Heart right ventricle (tissue), 16 donors: ENCODE data around the gene MS4A12. TPM values are rescaled to one million over a fixed set of nuclear protein-coding genes. Genes with fewer than 3 reads are reported as not detected.
"Not testable (repeated sequence)": the region's sequence is repeated elsewhere in the genome, so short reads cannot be mapped to it uniquely, and the experiment has no call there.

Experiments used
- ATAC-seq, 8 donors: fragments of 200-7000 bp; cut with Tn5 transposase; one replicate each; pipeline ENCODE4 v1.9.1; 2020; ENCODE audit warnings: mild to moderate bottlenecking in 8 of 8, moderate library complexity in 8 of 8, moderate number of reproducible peaks in 1 of 8
- DNase-seq, 2 donors: peaks; one replicate each; pipeline ENCODE4 v3.0.0-alpha.2; 2020
- H3K27ac ChIP-seq, 10 donors: fragments of 200-600 bp; sonication (generic) in 2 of 10; one replicate each; pipeline versions ENCODE4 v1.5.0 to v1.8.0; 2020 to 2022; ENCODE audit warnings: mild to moderate bottlenecking in 3 of 10
- H3K27me3 ChIP-seq, 7 donors: fragments of 200-600 bp; one replicate each; pipeline ENCODE4 v1.8.0; 2021 to 2022; ENCODE audit warnings: mild to moderate bottlenecking in 2 of 7
- H3K36me3 ChIP-seq, 9 donors: fragments of 200-600 bp; sonication (generic) in 1 of 9; one replicate each; pipeline versions ENCODE4 v1.5.0 to v1.8.0; 2020 to 2022; ENCODE audit warnings: mild to moderate bottlenecking in 2 of 9
- H3K4me1 ChIP-seq, 9 donors: fragments of 200-600 bp; sonication (generic) in 1 of 9; one replicate each; pipeline versions ENCODE4 v1.5.0 to v1.8.0; 2020 to 2022; ENCODE audit warnings: mild to moderate bottlenecking in 4 of 9
- H3K4me3 ChIP-seq, 10 donors: fragments of 200-600 bp; sonication (generic) in 2 of 10; one replicate each; pipeline versions ENCODE4 v1.5.0 to v1.8.0; 2020 to 2022; ENCODE audit warnings: mild to moderate bottlenecking in 7 of 10, moderate library complexity in 2 of 10
- H3K9me3 ChIP-seq, 11 donors: fragments of 200-600 bp in 10 of 11; sonication (generic) in 2 of 11; one replicate each; pipeline versions ENCODE4 v1.5.0 to v1.8.0; 2013 to 2022; ENCODE audit warnings: mild to moderate bottlenecking in 2 of 11, control low read depth in 1 of 11, moderate library complexity in 1 of 11
- CTCF ChIP-seq, 9 donors: fragments of 200-600 bp; sonication (generic) in 2 of 9; IDR thresholded peaks; one replicate each; pipeline versions ENCODE4 v1.5.0 to v1.8.0; 2021 to 2022; ENCODE audit warnings: antibody characterized with exemption in 9 of 9, mild to moderate bottlenecking in 5 of 9, moderate library complexity in 1 of 9
- WGBS, 2 donors: extraction: QIAGEN DNeasy Blood & Tissue Kit; methylation state at CpG; one replicate each; pipeline ENCODE4 v1.1.7; 2013; ENCODE audit warnings: inconsistent platforms in 1 of 2; 5-methylcytosine and 5-hydroxymethylcytosine counted together
- intact Hi-C, 10 donors: fragments of 100-400 bp; cut with DNase I; formaldehyde crosslinking; loops; one replicate each; pipeline versions ENCODE4 v1.11.1 to v1.14.2; 2022
- polyA plus RNA-seq, 2 donors: library from polyadenylated mRNA; stranded (reverse); fragments of 200-250 nt; gene quantifications; one replicate each; pipeline ENCODE4 v1.2.3, GENCODE V29; 2013
- total RNA-seq, 10 donors: library from RNA; stranded (reverse); fragmentation: NEBNext Ultra II Directional in 3 of 10; extraction: Animal tissue kit (Norgen Biotek cat#: 25700) in 3 of 10; gene quantifications; one replicate each; pipeline versions ENCODE4 v1.2.1 to v1.2.4, GENCODE V29; 2021 to 2023
- donor health status: Arrhythmogenic right ventricular cardiomyopathy.
- donor health status: ischemic (EF 13 %, LVEDD 7.1; RV severe dilation, severe dysfunction).
- donor health status: healthy with polysubstance abuse.
- donor health status: DM: no; HTN: yes; CAD: no.
- donor health status: DM: no; HTN: no; CAD: no.
- donor health status: ischemic (EF 25% LVEDD 6.9; RV normal size, moderate dysfunction).
- donor health status: ischemic (EF 25% LVEDD 5.7; RV mildly dilated, moderate dysfunction).
- donor health status: healthy.
- donor health status: DM: yes; HTN: yes; CAD: no.
- donor health status: Ischemic cardiomyopathy.
- donor health status: ischemic (EF 35%, LVEDD 5.7; RV mildly dilated, moderate dysfunction).
- donor health status: nonischemic (EF 11% LVEDD 7.7; RV severe dilation, severe dysfunction).
- donor health status: DM: yes; HTN: yes; CAD: no.
- donor health status: PGD.
- donor health status: ischemic (EF 29% LVEDD 5.4; RV normal size, mild dysfunction).
- donor health status: nonischemic (EF 23%, LVEDD 6.1; RV moderate dilation, normal function).

MS4A12 gene
- total and polyA plus RNA-seq, 12 donors: 0.36 TPM; not detected in 11

GRCh38 chr11:60528934-60529333 is 36.4 kb downstream of the MS4A12 start:
- 11 to 17% methylated on average over 1 of the region's 1 CpG for WGBS, 2 donors
- Histone ChIP-seq H3K4me1 (peaks cover 0 to 8% (median 0%) of the 10 kb centered on the region in 9 donors), H3K27me3 (no peaks in the 10 kb centered on the region), H3K4me3 (no peak overlapping the region), H3K36me3 (no peaks in the 10 kb centered on the region), H3K9me3 (peaks cover 0 to 12% (median 0%) of the 10 kb centered on the region in 11 donors), H3K27ac (no peak overlapping the region)
- TF ChIP-seq CTCF (IDR thresholded peaks at IDR 0.05): no peak
- no peak for DNase-seq
- ATAC-seq: no peak
- intact Hi-C loops: no loop called here

GRCh38 chr11:60530454-60531100 is 38.0 kb downstream of the MS4A12 start:
- 89 to 97% methylated on average over 3 of the region's 3 CpGs for WGBS, 2 donors
- no peaks in the 10 kb centered on the region for H3K27me3 ChIP-seq
- intact Hi-C loops: no loop called here
- peaks cover 0 to 8% (median 0%) of the 10 kb centered on the region in 9 donors for H3K4me1 ChIP-seq
- DNase-seq (no peak), ATAC-seq (no peak)
- H3K27ac ChIP-seq: no peak overlapping the region
- TF ChIP-seq CTCF (IDR thresholded peaks at IDR 0.05): no peak
- H3K4me3 ChIP-seq: no peak overlapping the region
- H3K36me3 ChIP-seq: no peaks in the 10 kb centered on the region
- peaks cover 0 to 12% (median 0%) of the 10 kb centered on the region in 11 donors for H3K9me3 ChIP-seq

GRCh38 chr11:60532383-60532782 is 39.8 kb downstream of the MS4A12 start:
- ATAC-seq, H3K4me1 ChIP-seq, H3K4me3 ChIP-seq, H3K36me3 ChIP-seq, H3K27me3 ChIP-seq, DNase-seq, intact Hi-C loops, H3K27ac ChIP-seq: not testable (repeated sequence)
- WGBS, 2 donors: 90 to 91% methylated on average over 16 to 17 of the region's 18 CpGs
- peaks cover 0 to 12% (median 0%) of the 10 kb centered on the region in 11 donors for H3K9me3 ChIP-seq

- H3K36me3 ChIP-seq, H3K4me3 ChIP-seq, H3K27ac ChIP-seq, DNase-seq, H3K27me3 ChIP-seq, intact Hi-C loops, H3K4me1 ChIP-seq, ATAC-seq: not testable (repeated sequence)
- H3K9me3 ChIP-seq: peaks cover 0 to 11% (median 0%) of the 10 kb centered on the region in 11 donors
These were observed 46.0 kb downstream of the MS4A12 start for GRCh38 chr11:60538627-60539026.

- TF ChIP-seq CTCF (IDR thresholded peaks at IDR 0.05): no peak
- Histone ChIP-seq H3K4me1 (no peaks in the 10 kb centered on the region), H3K27ac (no peak overlapping the region), H3K4me3 (no peak overlapping the region), H3K36me3 (no peaks in the 10 kb centered on the region), H3K27me3 (peaks cover 0 to 4% (median 0%) of the 10 kb centered on the region in 7 donors), H3K9me3 (peaks cover 0 to 19% (median 0%) of the 10 kb centered on the region in 11 donors)
- no peak for DNase-seq
- intact Hi-C loops: no loop called here
- no peak for ATAC-seq
- 74 to 76% methylated on average over 5 of the region's 5 CpGs for WGBS, 2 donors
These were observed 51.5 kb downstream of the MS4A12 start for GRCh38 chr11:60544077-60544476.

Other genes with a start within 250 kb of the MS4A12 start
- 1 to 10 TPM in 3 of 10 donors, under 1 TPM in 4, not detected in 3; 0.28 to 3.0 (median 0.82) TPM for gene MS4A4E, start 249.6 kb upstream of the MS4A12 start, total RNA-seq
- 1 to 10 TPM in 1 of 2 donors, under 1 TPM in 1; 0.26 to 1.6 TPM for gene MS4A4E, start 249.6 kb upstream of the MS4A12 start, polyA plus RNA-seq
- 10 to 100 TPM in 4 of 10 donors, 1 to 10 TPM in 6; 2.2 to 31.6 (median 6.9) TPM for gene MS4A4A, start 212.1 kb upstream of the MS4A12 start, total RNA-seq
- gene MS4A4A, start 212.1 kb upstream of the MS4A12 start, polyA plus RNA-seq: 1 to 10 TPM; 8.9 to 9.2 TPM
- under 1 TPM in 1 of 10 donors, not detected in 9; 0.62 TPM for gene MS4A6E, start 165.5 kb upstream of the MS4A12 start, total RNA-seq
- gene MS4A6E, start 165.5 kb upstream of the MS4A12 start, polyA plus RNA-seq: under 1 TPM in 1 of 2 donors, not detected in 1; 0.28 TPM
- 10 to 100 TPM in 5 of 10 donors, 1 to 10 TPM in 5; 3.6 to 23.9 (median 7.6) TPM for gene MS4A7, start 114.2 kb upstream of the MS4A12 start, total RNA-seq
- 1 to 10 TPM; 2.3 to 6.7 TPM for gene MS4A7, start 114.2 kb upstream of the MS4A12 start, polyA plus RNA-seq
- gene MS4A14, start 96.3 kb upstream of the MS4A12 start, total RNA-seq: 1 to 10 TPM in 1 of 10 donors, under 1 TPM in 7, not detected in 2; 0.11 to 1.6 (median 0.28) TPM
- gene MS4A14, start 96.3 kb upstream of the MS4A12 start, polyA plus RNA-seq: 1 to 10 TPM in 1 of 2 donors, under 1 TPM in 1; 0.16 to 2.6 TPM
- not detected for gene MS4A5, start 63.2 kb upstream of the MS4A12 start, total RNA-seq
- not detected for gene MS4A5, start 63.2 kb upstream of the MS4A12 start, polyA plus RNA-seq
- gene MS4A1, start 36.9 kb upstream of the MS4A12 start, total RNA-seq: under 1 TPM in 3 of 10 donors, not detected in 7; 0.38 to 0.51 (median 0.42) TPM
- under 1 TPM in 1 of 2 donors, not detected in 1; 0.17 TPM for gene MS4A1, start 36.9 kb upstream of the MS4A12 start, polyA plus RNA-seq
- not detected for gene MS4A13, start 22.6 kb downstream of the MS4A12 start, total RNA-seq
- not detected for gene MS4A13, start 22.6 kb downstream of the MS4A12 start, polyA plus RNA-seq
- not detected for gene MS4A8, start 206.8 kb downstream of the MS4A12 start, total RNA-seq
- gene MS4A8, start 206.8 kb downstream of the MS4A12 start, polyA plus RNA-seq: not detected
- not detected for gene MS4A18, start 231.9 kb downstream of the MS4A12 start, total RNA-seq
- not detected for gene MS4A18, start 231.9 kb downstream of the MS4A12 start, polyA plus RNA-seq